HepG2 (cell line): ENCODE results near the gene MTIF3. TPM values are rescaled to one million over a fixed set of nuclear protein-coding genes. Genes with fewer than 3 reads are reported as not detected.
A peak's percentile ranks its signal among the peaks of the same experiment; 100 is the strongest.

ENCODE experiments used
- ATAC-seq: fragments of 200-7000 bp; cut with Tn5 transposase; 3 replicates; pipeline ENCODE4 v1.9.1; 2020; ENCODE audit warnings: mild to moderate bottlenecking, moderate library complexity
- BruUV-seq: library from RNA; stranded (reverse); fragments of 400-500 nt; replicated peaks from 2 replicates; lab custom pipeline; 2021; lab: Mats Ljungman, UMichigan
- CTCF ChIA-PET: fragments of 300-600 bp; formaldehyde crosslinking; extraction: SDS; loops from one replicate; lab custom pipeline; 2021; ENCODE audit warnings: low total read pairs, inconsistent platforms, low intra/inter-chr PET ratio; lab: Yijun Ruan, JAX
- POLR2A ChIA-PET: fragments of 350-600 bp; sonication (Branson Sonifier 250); formaldehyde crosslinking; loops from one replicate; lab custom pipeline; 2020; ENCODE audit warnings: antibody characterized with exemption, inconsistent platforms; lab: Yijun Ruan, JAX
- DNase-seq: peaks from one replicate; pipeline ENCODE4 v3.0.0-alpha.2; 2015; ENCODE audit warnings: low spot score
- FAIRE-seq: peaks from 3 replicates; lab custom pipeline; 2011; peaks lifted over from hg19 to GRCh38; lab: Jason Lieb, UNC
- H2AFZ ChIP-seq: one replicate; pipeline ENCODE4 v1.6.1; 2011; ENCODE audit warnings: low read length, inconsistent platforms
- H3K27ac ChIP-seq: fragments of 300-600 bp; 3 replicates; pipeline ENCODE4 v1.8.0; 2011; ENCODE audit warnings: mixed run types, mild to moderate bottlenecking, mixed read lengths, low read length, inconsistent platforms; ENCODE audit not compliant: insufficient read depth; ENCODE audit errors: extremely low read length
- H3K27me3 ChIP-seq, 2 experiments: fragments of 200-600 bp in 1 of 2; 2 replicates in 1 of 2; 3 replicates in 1 of 2; pipeline versions ENCODE4 v1.6.0 to v1.8.0; 2011; ENCODE audit warnings: low read length in 2 of 2, mild to moderate bottlenecking in 2 of 2, moderate library complexity in 2 of 2, inconsistent platforms in 1 of 2; ENCODE audit not compliant: insufficient read depth in 2 of 2, control insufficient read depth in 1 of 2
- H3K36me3 ChIP-seq, 2 experiments: fragments of 200-600 bp in 1 of 2; replicated peaks in 1 of 2; 2 replicates in 1 of 2; 3 replicates in 1 of 2; pipeline versions ENCODE4 v1.5.1 to v1.8.0; 2011; ENCODE audit warnings: low read length in 2 of 2, inconsistent platforms in 1 of 2; ENCODE audit not compliant: insufficient read depth in 2 of 2, control insufficient read depth in 1 of 2
- H3K4me1 ChIP-seq: 2 replicates; pipeline ENCODE4 v1.5.1; 2012; ENCODE audit warnings: low read length, inconsistent platforms; ENCODE audit not compliant: insufficient read depth
- H3K4me2 ChIP-seq: 2 replicates; pipeline ENCODE4 v1.6.0; 2011; ENCODE audit warnings: low read depth, low read length, inconsistent platforms
- H3K4me3 ChIP-seq, 3 experiments: fragments of 200-600 bp in 1 of 3; sonication (generic), shearing (Covaris generic) in 1 of 3; replicated peaks in 1 of 3; 2 replicates each; pipeline ENCODE4 v1.5.1; 2011 to 2016; ENCODE audit warnings: low read length in 3 of 3, inconsistent platforms in 2 of 3, low read depth in 2 of 3, mild to moderate bottlenecking in 2 of 3, control low read depth in 1 of 3, mixed read lengths in 1 of 3; ENCODE audit not compliant: insufficient read depth in 1 of 3
- H3K79me2 ChIP-seq: one replicate; pipeline ENCODE4 v1.6.1; 2011; ENCODE audit warnings: low read length, inconsistent platforms; ENCODE audit not compliant: insufficient read depth
- H3K9ac ChIP-seq: 2 replicates; pipeline ENCODE4 v1.6.0; 2011; ENCODE audit warnings: mild to moderate bottlenecking, low read depth, low read length, inconsistent platforms; ENCODE audit not compliant: insufficient read depth
- H3K9me3 ChIP-seq: 2 replicates; pipeline ENCODE4 v1.5.1; 2012; ENCODE audit warnings: mild to moderate bottlenecking, low read length
- H4K20me1 ChIP-seq: 2 replicates; pipeline ENCODE4 v1.6.0; 2011; ENCODE audit warnings: inconsistent platforms, mild to moderate bottlenecking, low read length, moderate library complexity; ENCODE audit not compliant: insufficient read depth
- ARNT2 ChIP-seq: sonication (generic); formaldehyde crosslinking; IDR thresholded peaks from 2 replicates; pipeline ENCODE4 v1.8.0; 2022; ENCODE audit warnings: mild to moderate bottlenecking, low read depth, missing genetic modification reagents, moderate library complexity
- CEBPB ChIP-seq: IDR thresholded peaks from 2 replicates; pipeline ENCODE4 v1.6.1; 2011; ENCODE audit warnings: low read depth, low read length, improper control_type of control experiment, borderline replicate concordance
- HDAC2 ChIP-seq: sonication (generic); formaldehyde crosslinking; IDR thresholded peaks from 2 replicates; pipeline ENCODE4 v1.4.0; 2020; ENCODE audit warnings: missing genetic modification reagents
- SUZ12 ChIP-seq: fragments of 150-350 bp; IDR thresholded peaks from 2 replicates; pipeline ENCODE4 v1.6.1; 2014; ENCODE audit warnings: low read depth, low read length
- ZBTB21 ChIP-seq: sonication (generic); formaldehyde crosslinking; IDR thresholded peaks from 2 replicates; pipeline ENCODE4 v1.4.0; 2020; ENCODE audit warnings: missing genetic modification reagents
- ZGPAT ChIP-seq: IDR thresholded peaks from 2 replicates; pipeline ENCODE4 v1.6.1; 2016; ENCODE audit warnings: mild to moderate bottlenecking
- ZMYM3 ChIP-seq: sonication (generic); formaldehyde crosslinking; IDR thresholded peaks from 2 replicates; pipeline ENCODE4 v1.5.1; 2020; ENCODE audit warnings: mild to moderate bottlenecking, missing genetic modification reagents
- ZNF629 ChIP-seq: sonication (generic); formaldehyde crosslinking; conservative IDR thresholded peaks from 2 replicates; pipeline ENCODE4 v1.5.0; 2020; ENCODE audit warnings: missing genetic modification reagents
- WGBS: methylation state at CpG from one replicate; pipeline ENCODE4 v1.1.6; 2017; ENCODE audit warnings: low lambda C conversion rate; 5-methylcytosine and 5-hydroxymethylcytosine counted together
- in situ Hi-C: cut with HindIII; loops from 2 replicates; pipeline ENCODE4 v1.10.0; 2017; ENCODE audit warnings: low pct_unique_long_range_greater_than_20kb; ENCODE audit not compliant: extremely low pct_ligation_motif_present
- intact Hi-C: fragments of 100-400 bp; cut with micrococcal nuclease; formaldehyde crosslinking; loops from one replicate; pipeline ENCODE4 v1.10.0; 2022; ENCODE audit not compliant: unreplicated experiment
- polyA plus RNA-seq, 8 experiments: library from polyadenylated mRNA; depleted of rRNA in 3 of 8; stranded (reverse) in 7 of 8; unstranded in 1 of 8; fragments of >200 nt; fragmentation: Illumina TruSeq in 4 of 8; extraction: Trizol in 4 of 8; gene quantifications; 2 replicates each; pipeline versions ENCODE4 v1.2.1 to v1.2.3, GENCODE V29; 2011 to 2016; ENCODE audit warnings: low read depth in 4 of 8, missing spikeins in 1 of 8, mixed read lengths in 1 of 8; ENCODE audit not compliant: insufficient read depth in 1 of 8
- total RNA-seq, 5 experiments: library from RNA; depleted of rRNA; stranded (reverse); fragments of >200 nt; fragmentation: Illumina TruSeq; extraction: Trizol; gene quantifications; 2 replicates each; pipeline ENCODE4 v1.2.3, GENCODE V29; 2016; ENCODE audit warnings: low read depth in 1 of 5

Gene MTIF3
- total and polyA plus RNA-seq, 2 of the 13 experiments (the other 11 are each of a cell fraction or from before 2014, with no cell fraction given): 33.7 to 40.6 TPM

- no peak for TF ChIP-seq ZMYM3 (CRISPR knock-in tag)
- TF ChIP-seq SUZ12: no peak
- TF ChIP-seq CEBPB: no peak
- peak; percentile 100 for TF ChIP-seq ARNT2 (CRISPR knock-in tag)
- peak; percentile 68; the same call in 1 of the 2 replicates for TF ChIP-seq ZGPAT (CRISPR knock-in tag)
Observed at GRCh38 chr13:27424246-27425157, 25.9 kb downstream of the MTIF3 start, which contains the start of gene GTF3A (continued).

DNA sequence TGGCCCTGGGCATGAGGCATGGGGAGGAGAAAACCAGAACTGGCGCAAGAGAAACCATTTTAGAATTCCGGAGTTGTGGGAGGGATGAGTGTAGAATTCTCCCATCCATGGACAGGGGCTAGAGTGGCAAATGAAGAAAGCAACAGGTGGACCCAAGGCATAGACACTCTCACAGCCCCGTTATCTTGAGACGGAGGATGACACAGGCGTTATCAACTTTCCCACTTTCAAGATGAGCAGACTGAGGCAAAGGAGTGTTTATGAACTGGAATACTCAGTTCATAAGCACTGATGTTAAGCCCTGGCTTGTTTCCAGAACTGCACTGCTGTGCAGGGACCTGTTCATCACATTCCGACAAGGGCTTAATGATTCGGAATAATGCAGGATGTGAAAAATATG lies 27.0 kb downstream of the MTIF3 start:
- CTCF ChIA-PET: no interaction called here
- no peak overlapping the region for H2AFZ ChIP-seq
- TF ChIP-seq ZNF629 (CRISPR knock-in tag) (peak; percentile 35; the same call in 1 of the 2 replicates), HDAC2 (CRISPR knock-in tag) (no peak), ZBTB21 (no peak)
- DNase-seq (no peak), ATAC-seq (no peak), FAIRE-seq (no peak)
- no peak overlapping the region for H3K27ac ChIP-seq
- POLR2A ChIA-PET: no interaction called here
- BruUV-seq: no TSS peak
- intact Hi-C loops (no loop called here), in situ Hi-C loops (no loop called here)
- H3K9ac ChIP-seq: no peak overlapping the region
- H4K20me1 ChIP-seq: no peaks in the 10 kb centered on the region
- no peak overlapping the region for H3K4me2 ChIP-seq
- no peaks in the 10 kb centered on the region for H3K9me3 ChIP-seq
- H3K27me3 ChIP-seq: 0 out of 5 replicates have a peak, but pooled peaks cover 0 to 9% of the 10 kb centered on the region in 2 experiments
- H3K79me2 ChIP-seq: peaks cover 27% of the 10 kb centered on the region
- WGBS: 98% methylated on average over 7 of the region's 7 CpGs
- H3K4me3 ChIP-seq: no peak overlapping the region
- H3K36me3 ChIP-seq: peaks cover 2 to 11% of the 10 kb centered on the region in 2 experiments; a peak in 4 of 5 replicates
- peaks cover 51% of the 10 kb centered on the region for H3K4me1 ChIP-seq
